Suprapubic skin (tissue), 3 donors: ENCODE data around the gene NAIF1.

Source experiments
- CTCF ChIP-seq, 2 donors: fragments of 200-600 bp in 1 of 2; fragments of 450-650 bp in 1 of 2; sonication (generic) in 1 of 2; IDR thresholded peaks; one replicate each; pipeline ENCODE4 v1.5.1; 2016 to 2019; ENCODE audit warnings: antibody characterized with exemption in 2 of 2, mild to moderate bottlenecking in 1 of 2, moderate library complexity in 1 of 2
- POLR2AphosphoS5 ChIP-seq, 3 donors: sonication (generic); formaldehyde crosslinking; IDR thresholded peaks; one replicate each; pipeline ENCODE4 v1.6.1; 2017; ENCODE audit warnings: antibody characterized with exemption in 3 of 3

- TF ChIP-seq POLR2AphosphoS5 (IDR thresholded peaks at IDR 0.05) = no peak
- TF ChIP-seq CTCF (IDR thresholded peaks at IDR 0.05) = no peak
Measured at GRCh38 chr9:128025736-128026135, 41.4 kb downstream of the NAIF1 start.
